ENCODE measurements around the gene AHCYL1. TPM values are rescaled to one million over a fixed set of nuclear protein-coding genes. Genes with fewer than 3 reads are reported as not detected.
"Not testable (repeated sequence)": the region's sequence is repeated elsewhere in the genome, so short reads cannot be mapped to it uniquely, and the experiment has no call there.

Gene AHCYL1
- total RNA-seq, 4 donors from 2014 or later: 49.7 to 60.3 (median 53.0) TPM

DNA sequence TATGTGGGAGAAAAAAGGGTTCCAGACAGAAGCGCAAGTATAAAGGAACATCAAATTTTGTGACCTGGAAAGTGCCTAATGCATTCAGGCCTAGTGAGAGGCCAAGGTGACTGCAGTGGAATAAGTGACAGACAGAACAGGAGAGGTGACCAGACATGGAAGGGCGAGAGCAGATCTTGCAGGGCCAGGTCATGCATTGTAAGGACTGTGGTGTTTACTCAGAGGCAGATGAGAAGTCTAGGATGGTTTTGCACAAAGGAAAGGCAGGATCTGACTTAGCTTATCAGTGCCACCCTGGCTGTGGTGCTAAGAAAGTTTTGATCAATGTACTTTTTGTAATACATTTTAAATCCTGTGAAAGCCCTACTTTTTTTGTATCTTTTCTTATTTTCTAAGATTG lies 34.1 kb upstream of the AHCYL1 start:
- Histone ChIP-seq H3K27me3 (no peaks in the 10 kb centered on the region), H3K4me1 (peaks cover 0 to 4% (median 0%) of the 10 kb centered on the region in 3 donors), H3K27ac (no peak overlapping the region), H3K36me3 (no peaks in the 10 kb centered on the region), H3K9me3 (no peaks in the 10 kb centered on the region), H3K4me3 (no peak overlapping the region)
- no peak for TF ChIP-seq POLR2A (IDR thresholded peaks at IDR 0.05)
- TF ChIP-seq, protein P1, sequence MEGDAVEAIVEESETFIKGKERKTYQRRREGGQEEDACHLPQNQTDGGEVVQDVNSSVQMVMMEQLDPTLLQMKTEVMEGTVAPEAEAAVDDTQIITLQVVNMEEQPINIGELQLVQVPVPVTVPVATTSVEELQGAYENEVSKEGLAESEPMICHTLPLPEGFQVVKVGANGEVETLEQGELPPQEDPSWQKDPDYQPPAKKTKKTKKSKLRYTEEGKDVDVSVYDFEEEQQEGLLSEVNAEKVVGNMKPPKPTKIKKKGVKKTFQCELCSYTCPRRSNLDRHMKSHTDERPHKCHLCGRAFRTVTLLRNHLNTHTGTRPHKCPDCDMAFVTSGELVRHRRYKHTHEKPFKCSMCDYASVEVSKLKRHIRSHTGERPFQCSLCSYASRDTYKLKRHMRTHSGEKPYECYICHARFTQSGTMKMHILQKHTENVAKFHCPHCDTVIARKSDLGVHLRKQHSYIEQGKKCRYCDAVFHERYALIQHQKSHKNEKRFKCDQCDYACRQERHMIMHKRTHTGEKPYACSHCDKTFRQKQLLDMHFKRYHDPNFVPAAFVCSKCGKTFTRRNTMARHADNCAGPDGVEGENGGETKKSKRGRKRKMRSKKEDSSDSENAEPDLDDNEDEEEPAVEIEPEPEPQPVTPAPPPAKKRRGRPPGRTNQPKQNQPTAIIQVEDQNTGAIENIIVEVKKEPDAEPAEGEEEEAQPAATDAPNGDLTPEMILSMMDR (IDR thresholded peaks at IDR 0.05): no peak
- intact Hi-C loops (cut with DNase I): no loop called here
- DNase-seq: no peak
- 83 to 94% methylated on average over 2 of the region's 2 CpGs for WGBS, 2 donors

DNA sequence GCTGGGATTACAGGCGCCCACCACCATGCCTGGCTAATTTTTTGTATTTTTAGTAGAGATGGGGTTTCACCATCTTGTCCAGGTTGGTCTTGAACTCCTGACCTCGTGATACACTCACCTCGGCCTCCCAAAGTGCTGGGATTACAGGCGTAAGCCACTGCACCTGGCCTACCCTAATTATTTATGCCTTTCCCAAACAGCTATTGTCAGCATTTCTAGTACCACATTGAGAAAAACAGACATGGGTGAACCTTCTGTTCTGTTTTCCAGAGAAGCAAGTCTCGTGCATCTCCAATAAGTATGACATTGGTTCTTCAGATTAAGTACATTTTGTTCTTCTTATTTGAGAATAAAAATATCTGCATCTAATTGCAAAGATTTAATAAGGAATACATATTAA lies 33.1 kb upstream of the AHCYL1 start:
- H3K4me3 ChIP-seq; H3K27ac ChIP-seq; H3K36me3 ChIP-seq; intact Hi-C loops (cut with DNase I); H3K4me1 ChIP-seq; H3K27me3 ChIP-seq; H3K9me3 ChIP-seq; DNase-seq: not testable (repeated sequence)
- 93 to 95% methylated on average over 5 of the region's 5 CpGs for WGBS, 2 donors

DNA sequence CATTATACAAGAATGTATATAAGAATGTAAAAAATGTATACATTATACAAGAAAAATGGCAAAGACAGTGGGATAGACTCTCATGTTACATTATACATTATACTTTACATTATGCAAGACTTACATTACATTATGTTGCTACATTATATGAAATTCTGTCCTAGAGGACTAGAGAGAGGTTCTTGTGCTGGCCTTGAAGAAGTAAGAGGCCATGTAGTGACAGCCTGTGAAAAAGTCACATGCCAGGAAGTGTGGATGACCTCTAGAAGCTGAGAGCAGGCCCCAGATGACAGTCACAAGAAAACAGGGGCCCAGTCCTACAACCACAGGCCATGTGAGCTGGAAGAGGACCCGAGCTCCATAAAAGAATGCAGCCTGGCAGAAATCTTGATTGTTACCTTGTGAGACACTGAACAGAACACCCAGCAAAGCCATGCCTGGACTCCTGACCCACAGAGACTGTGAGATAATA lies 30.5 kb upstream of the AHCYL1 start:
- no peak for TF ChIP-seq POLR2A (IDR thresholded peaks at IDR 0.05)
- TF ChIP-seq, protein P1 (IDR thresholded peaks at IDR 0.05): no peak
- no peak for DNase-seq
- WGBS, 2 donors: 43 to 80% methylated on average over 1 of the region's 1 CpG

DNA sequence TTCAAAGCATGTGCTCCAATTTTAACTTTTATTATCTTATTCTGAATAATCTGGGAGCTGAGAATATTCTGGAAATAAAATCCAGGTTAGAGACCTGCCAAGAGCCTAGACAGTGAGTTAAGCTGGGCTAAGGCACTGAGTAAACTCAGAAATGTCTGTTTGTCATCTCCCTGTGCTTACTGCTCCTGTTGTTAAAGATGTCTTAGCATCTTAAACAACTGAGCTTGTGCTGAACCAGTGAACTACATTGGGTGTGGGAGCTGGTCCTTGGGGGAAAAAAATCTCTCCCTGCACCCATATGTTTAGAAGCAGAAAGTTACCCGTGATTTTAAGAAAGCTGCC lies 25.0 kb upstream of the AHCYL1 start:
- Histone ChIP-seq H3K27me3 (no peaks in the 10 kb centered on the region), H3K27ac (no peak overlapping the region), H3K36me3 (no peaks in the 10 kb centered on the region), H3K9me3 (no peaks in the 10 kb centered on the region), H3K4me3 (no peak overlapping the region), H3K4me1 (peaks cover 0 to 15% (median 5%) of the 10 kb centered on the region in 3 donors)
- intact Hi-C loops (cut with DNase I): no loop called here
- TF ChIP-seq, protein P1 (IDR thresholded peaks at IDR 0.05): no peak
- no peak for TF ChIP-seq POLR2A (IDR thresholded peaks at IDR 0.05)
- DNase-seq: no peak
- 57 to 83% methylated on average over 1 of the region's 1 CpG for WGBS, 2 donors

More for the DNA sequence above, 30.5 kb upstream of the AHCYL1 start:
- H3K27me3 ChIP-seq: no peaks in the 10 kb centered on the region
- H3K4me3 ChIP-seq: no peak overlapping the region
- intact Hi-C loops (cut with DNase I): no loop called here
- H3K4me1 ChIP-seq: no peaks in the 10 kb centered on the region
- no peak overlapping the region for H3K27ac ChIP-seq
- H3K9me3 ChIP-seq: no peaks in the 10 kb centered on the region
- no peaks in the 10 kb centered on the region for H3K36me3 ChIP-seq

DNA sequence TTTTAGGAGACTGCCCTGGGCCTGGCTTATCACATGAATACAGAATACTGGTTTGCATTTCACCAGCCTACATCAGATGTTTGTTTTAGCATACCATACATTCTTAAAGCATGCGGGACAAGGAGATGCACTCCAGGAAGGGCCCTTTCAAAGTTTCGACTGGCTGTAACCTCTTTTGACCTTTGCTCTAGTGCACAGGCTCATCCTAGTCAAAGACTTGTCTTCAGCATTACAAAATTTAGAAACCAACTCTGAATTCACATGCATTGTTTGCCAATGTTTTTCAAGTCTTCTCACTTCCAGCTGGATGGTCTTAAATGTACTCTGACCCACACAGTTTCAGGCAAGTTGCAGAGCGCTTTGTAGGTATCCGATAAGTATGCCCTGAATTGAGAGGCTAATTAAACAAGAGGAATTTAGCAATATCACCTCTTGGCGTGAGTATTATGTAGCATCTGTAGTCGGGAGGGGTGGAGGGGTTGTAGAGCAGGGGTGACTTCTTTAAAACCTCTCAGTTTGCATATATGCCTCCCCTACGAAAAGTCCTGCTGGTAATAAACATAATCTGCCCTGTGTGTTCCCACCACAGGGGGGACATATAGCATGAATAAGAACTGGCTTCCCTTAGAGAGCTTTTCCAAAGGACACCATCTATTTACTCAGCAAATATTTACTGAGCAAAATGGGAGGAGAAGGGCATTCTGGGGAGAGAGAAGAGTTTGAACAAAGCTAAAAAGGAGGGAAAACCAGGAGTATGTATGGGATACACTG lies 24.4 kb upstream of the AHCYL1 start:
- intact Hi-C loops (cut with DNase I): no loop called here
- Histone ChIP-seq H3K9me3 (no peaks in the 10 kb centered on the region), H3K4me1 (peaks cover 0 to 15% (median 5%) of the 10 kb centered on the region in 3 donors), H3K36me3 (no peaks in the 10 kb centered on the region), H3K27ac (no peak overlapping the region), H3K4me3 (no peak overlapping the region), H3K27me3 (no peaks in the 10 kb centered on the region)
- no peak for TF ChIP-seq POLR2A (IDR thresholded peaks at IDR 0.05)
- TF ChIP-seq, protein P1 (IDR thresholded peaks at IDR 0.05): no peak
- DNase-seq: no peak
- 69 to 75% methylated on average over 6 to 7 of the region's 7 CpGs for WGBS, 2 donors

Measured in esophagus squamous epithelium (tissue), 5 donors.